ENCODE results near the gene FNDC8.
"Not testable (repeated sequence)": the region's sequence is repeated elsewhere in the genome, so short reads cannot be mapped to it uniquely, and the experiment has no call there.

FNDC8 gene

DNA sequence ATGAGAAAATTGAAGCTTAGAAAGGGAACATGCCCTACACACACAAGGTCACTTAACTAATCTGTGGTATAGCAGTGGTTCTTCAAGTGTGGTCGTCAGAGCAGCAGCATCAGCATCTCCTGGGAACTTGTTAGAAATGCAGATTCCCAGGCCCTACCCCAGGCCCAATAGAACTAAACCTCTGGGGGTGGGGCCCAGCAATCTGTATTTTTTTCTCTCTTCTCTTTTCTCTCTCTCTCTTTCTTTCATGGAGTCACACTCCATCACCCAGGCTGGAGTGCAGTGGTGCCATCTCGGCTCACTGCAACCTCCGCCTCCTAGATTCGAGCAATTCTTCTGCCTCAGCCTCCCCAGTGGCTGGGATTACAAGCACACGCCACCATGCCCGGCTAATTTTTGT, 16.8 kb downstream of the FNDC8 start:
- in situ Hi-C loops (cut with MboI; ENCODE audit: low sequenced_read_pairs), result no loop called here

DNA sequence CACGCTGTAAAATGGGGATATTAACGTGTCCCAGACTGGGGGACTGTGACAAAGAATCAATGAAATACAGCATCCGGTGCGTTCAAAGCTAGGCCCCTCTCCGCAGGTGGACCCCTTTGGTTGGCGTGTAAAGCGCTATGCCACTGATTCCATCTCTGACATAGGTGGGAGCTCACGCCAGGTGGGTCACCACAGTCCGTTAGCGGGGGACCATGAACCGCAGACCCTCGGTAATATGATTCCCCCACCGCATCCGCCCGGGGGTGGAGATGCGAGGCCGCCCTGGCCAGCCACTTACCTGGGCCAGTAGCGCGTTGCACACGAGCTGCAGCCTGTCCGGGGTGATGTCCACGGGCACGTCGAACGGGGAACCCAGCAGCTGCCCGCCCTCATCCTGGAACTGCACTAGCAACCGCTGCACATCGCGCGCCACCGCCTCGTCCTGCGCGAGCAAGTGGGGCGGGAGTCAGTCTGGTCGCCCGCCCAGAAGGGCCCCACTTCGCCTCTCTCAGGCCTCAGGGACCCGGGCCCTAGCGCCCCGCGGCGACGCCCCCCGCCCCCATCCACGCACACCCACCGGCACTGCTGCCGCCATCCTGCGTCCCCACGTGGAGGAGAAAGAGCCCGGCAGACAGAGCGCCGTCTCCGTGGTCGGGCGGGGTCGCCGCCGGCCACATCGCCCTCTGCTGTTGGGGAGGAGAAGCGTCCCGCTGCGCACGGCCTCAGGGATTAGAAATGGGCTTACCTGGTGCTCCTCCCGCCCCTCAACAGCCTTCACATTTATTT, 20.5 kb downstream of the FNDC8 start, which contains the start of gene NLE1:
Gene NLE1, minus strand, starts transcription at position 623 of the 786 bp plus-strand sequence. Its CDS starts 28 bp downstream, at position 595.
- in situ Hi-C loops (cut with MboI; ENCODE audit: low sequenced_read_pairs), result no loop called here

DNA sequence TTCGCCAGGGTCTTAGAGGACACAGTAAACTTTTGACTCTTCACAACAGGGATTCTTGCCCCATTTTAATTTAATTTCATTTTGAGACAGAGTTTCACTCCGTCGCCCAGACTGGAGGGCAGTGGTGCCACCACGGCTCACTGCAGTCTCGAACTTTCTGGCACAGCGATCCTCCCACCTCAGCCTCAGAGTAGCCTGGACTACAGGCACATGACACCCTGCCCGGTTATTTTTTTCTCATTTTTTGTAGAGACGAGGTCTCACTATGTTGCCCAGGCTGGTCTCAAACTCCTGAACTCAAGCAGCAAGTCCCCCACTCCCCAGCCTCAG, 21.0 kb downstream of the FNDC8 start:
- in situ Hi-C loops (cut with MboI; ENCODE audit: low sequenced_read_pairs), result no loop called here

DNA sequence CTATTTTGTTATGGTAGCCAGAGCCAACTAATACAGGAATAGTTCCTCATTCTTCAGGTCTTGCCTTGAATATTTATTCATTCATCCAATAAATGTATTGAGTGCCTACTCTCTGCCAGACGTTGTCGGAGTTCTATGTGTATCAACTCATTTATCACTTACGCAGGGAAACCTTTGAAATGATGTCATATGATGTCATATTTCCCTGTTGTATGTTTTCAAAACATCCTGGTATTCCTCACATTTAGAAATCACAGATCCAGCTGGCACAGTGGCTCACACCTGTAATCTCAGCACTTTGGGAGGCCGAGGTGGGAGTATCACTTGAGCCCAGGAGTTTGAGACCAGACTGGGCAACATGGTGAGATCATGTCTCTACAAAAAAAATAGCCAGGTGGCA, 23.4 kb downstream of the FNDC8 start:
- in situ Hi-C loops (cut with MboI; ENCODE audit: low sequenced_read_pairs), result no loop called here

DNA sequence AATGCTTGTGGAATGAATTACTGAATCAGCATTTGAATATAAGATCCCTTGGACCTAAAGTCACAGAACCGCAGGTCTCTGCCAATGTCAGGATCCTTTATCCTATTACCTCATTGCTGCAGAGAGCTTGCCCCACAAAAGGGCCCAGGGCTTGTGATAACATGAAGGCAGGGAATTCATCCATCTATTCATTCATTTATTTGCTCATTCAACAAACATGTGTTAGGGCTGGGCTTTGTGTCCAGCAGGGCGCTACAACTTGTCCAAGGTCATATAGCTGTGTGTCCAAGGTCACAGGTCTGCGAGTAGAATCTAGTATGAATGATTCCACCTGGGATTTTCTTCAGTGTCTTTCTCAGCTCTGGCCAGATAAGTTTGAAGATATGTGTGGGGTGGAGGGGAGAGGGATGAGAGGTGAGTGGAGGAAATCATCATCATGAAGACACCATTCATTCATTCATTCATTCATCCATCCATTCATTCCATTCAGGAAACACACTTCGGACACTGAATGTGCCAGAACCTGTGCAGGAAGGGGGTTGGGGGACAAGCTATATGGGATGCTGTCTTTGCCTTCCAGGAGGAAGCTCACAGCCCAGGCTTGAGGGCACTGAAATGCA, 24.9 kb downstream of the FNDC8 start:
- in situ Hi-C loops (cut with MboI; ENCODE audit: low sequenced_read_pairs), result no loop called here

DNA sequence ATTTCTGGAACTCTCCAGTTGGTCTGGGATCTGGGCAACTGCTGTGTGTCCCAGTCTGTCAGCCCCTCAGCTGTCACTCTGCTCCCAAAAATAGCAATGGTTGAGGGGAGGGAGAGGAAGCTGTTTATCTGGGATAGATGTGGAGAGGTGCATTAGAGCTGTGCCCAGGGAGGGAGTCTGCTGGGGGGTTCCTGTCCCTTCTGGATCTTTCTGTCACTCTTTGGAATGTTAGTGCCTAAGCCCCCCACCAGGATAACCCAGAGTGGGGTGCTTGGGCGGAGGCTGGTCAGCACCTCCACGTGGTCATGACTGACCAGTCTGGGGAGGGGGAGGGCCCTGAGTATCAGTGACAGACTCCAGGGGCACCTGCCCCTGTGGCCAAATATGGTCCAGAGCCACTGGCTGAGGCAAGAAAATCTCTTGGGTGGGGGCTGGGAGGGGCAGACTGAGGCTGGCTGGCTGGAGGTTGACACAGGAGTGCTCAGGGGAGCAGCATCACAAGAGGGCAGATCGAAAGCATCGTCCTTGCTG, 26.0 kb downstream of the FNDC8 start, which contains the start of gene UNC45B:
Gene UNC45B, plus strand, starts transcription at position 443 of the 531 bp plus-strand sequence. CDS start 447 bp downstream, outside the sequence.
- in situ Hi-C loops (cut with MboI; ENCODE audit: low sequenced_read_pairs), result no loop called here

DNA sequence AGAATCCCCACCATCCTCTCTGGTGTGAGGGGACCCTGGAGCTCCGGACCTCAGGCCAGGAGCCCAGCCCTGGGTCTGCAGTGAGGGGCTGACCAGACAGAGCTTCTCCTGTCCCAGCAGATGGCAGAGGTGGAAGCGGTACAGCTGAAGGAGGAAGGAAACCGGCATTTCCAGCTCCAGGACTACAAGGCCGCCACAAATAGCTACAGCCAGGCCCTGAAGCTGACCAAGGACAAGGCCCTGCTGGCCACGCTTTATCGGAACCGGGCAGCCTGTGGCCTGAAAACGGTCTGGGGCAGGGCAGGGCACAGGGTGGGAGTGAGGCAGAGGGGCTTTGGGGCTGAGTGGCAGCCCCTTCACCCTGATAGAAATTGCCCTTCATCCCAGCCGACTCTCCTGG, 26.7 kb downstream of the FNDC8 start:
- in situ Hi-C loops (cut with MboI; ENCODE audit: low sequenced_read_pairs), result no loop called here

DNA sequence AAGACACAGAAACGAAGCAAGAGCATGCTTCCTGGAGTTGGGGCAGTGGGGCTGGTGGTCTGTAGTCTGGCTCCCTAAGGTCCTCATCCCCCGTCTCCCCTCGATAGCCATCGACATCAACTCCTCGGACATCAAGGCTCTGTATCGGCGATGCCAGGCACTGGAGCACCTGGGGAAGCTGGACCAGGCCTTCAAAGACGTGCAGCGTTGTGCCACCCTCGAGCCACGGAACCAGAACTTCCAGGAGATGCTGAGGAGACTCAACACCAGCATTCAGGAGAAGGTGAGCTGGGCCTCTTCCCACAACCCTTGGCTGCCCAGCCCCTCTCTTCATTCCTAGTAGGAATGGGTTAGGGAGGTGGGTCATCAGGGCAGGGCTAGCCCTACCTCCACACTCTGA, 28.5 kb downstream of the FNDC8 start:
- in situ Hi-C loops (cut with MboI; ENCODE audit: low sequenced_read_pairs), result no loop called here

GRCh38 chr17:35151080-35151479, 29.7 kb downstream of the FNDC8 start:
- in situ Hi-C loops (cut with MboI; ENCODE audit: low sequenced_read_pairs), result not testable (repeated sequence)

DNA sequence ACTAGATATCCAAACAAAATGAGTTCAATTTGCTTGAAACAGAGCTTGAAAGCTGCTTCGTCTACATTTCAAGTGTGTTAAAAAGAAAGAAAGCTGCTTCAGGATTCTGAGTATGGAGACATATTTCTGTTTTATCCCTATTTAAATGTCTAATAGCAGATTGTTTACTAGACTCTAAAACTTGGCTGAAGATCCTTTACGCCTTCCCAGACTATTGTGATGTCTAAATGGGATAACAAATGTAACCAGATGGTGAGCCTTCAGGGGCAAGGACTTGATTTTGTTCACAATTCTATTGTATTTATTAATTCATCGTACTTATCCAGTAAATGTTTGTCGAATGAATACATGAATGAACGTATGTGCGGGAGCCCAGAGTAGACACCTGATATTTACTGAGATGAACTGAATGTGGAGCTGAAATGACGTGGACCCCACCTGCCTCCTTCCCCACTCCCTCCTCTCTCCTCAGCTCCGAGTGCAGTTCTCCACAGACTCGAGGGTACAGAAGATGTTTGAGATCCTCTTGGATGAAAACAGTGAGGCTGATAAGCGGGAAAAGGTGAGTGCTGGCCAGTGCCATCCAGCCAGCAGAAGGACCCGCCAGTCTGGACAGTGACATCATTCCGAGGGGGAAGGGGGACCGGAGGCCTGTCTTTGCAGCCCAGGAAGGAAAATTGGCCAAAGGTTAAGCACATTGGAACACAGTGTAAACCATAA, 31.2 kb downstream of the FNDC8 start:
- in situ Hi-C loops (cut with MboI; ENCODE audit: low sequenced_read_pairs), result no loop called here

GRCh38 chr17:35154196-35155165, 33.1 kb downstream of the FNDC8 start:
- in situ Hi-C loops (cut with MboI; ENCODE audit: low sequenced_read_pairs), result no loop called here

GRCh38 chr17:35155246-35155645, 33.8 kb downstream of the FNDC8 start:
- in situ Hi-C loops (cut with MboI; ENCODE audit: low sequenced_read_pairs), result no loop called here

- in situ Hi-C loops (cut with MboI; ENCODE audit: low sequenced_read_pairs), result loop anchor here (10.0 kb wide), 1 partner anchor 375 kb away; the partner anchor contains the start of gene SLFN12L
Measured at GRCh38 chr17:35159940-35160339, 38.5 kb downstream of the FNDC8 start.

GRCh38 chr17:35160354-35161201, 39.2 kb downstream of the FNDC8 start:
- in situ Hi-C loops (cut with MboI; ENCODE audit: low sequenced_read_pairs), result loop anchor here (10.0 kb wide), 1 partner anchor 374 kb away; the partner anchor contains the start of gene SLFN12L

DNA sequence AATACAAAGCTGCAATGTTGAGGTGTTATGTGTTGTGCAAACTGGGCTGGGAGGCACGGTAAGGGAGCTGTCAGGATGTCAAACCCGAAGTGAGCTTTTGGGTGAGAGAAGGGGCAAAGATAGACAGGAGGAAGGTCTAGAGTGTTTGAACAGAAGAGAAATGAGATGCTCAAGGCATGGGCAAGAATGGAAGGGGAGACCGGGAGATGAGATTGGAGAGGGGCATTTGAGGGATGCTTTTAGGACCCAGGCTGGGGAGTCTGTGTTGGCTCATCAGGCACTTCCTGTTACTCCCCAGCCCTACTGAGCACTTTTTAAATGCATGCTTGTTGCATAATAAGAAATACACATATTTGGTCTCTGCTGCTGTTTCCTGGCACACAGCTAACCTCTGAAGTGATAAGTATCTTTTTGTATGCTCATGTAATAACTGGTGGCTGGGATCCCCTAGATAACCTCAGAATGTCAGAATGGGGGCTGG, 39.9 kb downstream of the FNDC8 start:
- in situ Hi-C loops (cut with MboI; ENCODE audit: low sequenced_read_pairs), result loop anchor here (10.0 kb wide), 1 partner anchor 373 kb away; the partner anchor contains the start of gene SLFN12L

DNA sequence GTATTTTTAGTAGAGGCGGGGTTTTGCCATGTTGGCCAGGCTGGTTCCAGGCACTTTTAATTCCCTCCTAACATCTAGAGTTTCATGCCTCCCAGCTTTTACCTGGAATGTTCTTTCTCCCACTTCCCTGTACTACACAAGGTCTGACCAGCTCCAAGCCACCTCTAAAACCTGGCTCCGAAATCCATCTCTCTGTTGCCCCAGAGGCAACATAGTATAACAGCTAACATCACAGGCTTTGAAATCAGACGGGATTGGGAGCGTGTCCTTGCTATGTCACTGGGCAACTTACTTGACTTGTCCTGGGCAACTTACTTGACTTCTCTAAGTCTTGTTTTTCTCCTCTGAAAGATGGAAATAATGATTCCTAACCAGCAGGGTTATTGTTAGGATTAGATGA, 41.3 kb downstream of the FNDC8 start:
- in situ Hi-C loops (cut with MboI; ENCODE audit: low sequenced_read_pairs), result loop anchor here (10.0 kb wide), 1 partner anchor 372 kb away; the partner anchor contains the start of gene SLFN12L

- in situ Hi-C loops (cut with MboI; ENCODE audit: low sequenced_read_pairs), result loop anchor here (10.0 kb wide), 1 partner anchor 371 kb away; the partner anchor contains the start of gene SLFN12L
Measured at GRCh38 chr17:35163886-35164285, 42.5 kb downstream of the FNDC8 start.

DNA sequence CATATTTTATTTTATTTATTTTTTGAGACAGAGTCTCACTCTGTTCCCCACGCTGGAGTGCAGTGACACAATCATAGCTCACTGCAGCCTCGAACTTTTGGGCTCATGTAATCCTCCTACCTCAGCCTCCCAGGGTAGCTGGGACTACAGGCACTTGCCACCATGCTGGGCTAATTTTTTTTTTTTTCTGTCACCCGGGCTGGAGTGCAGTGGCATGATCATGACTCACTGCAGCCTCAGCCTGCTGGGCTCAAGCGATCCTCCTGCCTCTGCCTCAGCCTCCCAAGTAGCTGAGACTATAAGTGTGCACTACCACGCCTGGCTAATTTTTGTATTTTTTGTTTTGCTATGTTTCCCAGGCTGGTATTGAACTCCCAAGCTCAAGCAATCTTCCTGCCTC, 43.3 kb downstream of the FNDC8 start:
- in situ Hi-C loops (cut with MboI; ENCODE audit: low sequenced_read_pairs), result loop anchor here (10.0 kb wide), 1 partner anchor 370 kb away; the partner anchor contains the start of gene SLFN12L

DNA sequence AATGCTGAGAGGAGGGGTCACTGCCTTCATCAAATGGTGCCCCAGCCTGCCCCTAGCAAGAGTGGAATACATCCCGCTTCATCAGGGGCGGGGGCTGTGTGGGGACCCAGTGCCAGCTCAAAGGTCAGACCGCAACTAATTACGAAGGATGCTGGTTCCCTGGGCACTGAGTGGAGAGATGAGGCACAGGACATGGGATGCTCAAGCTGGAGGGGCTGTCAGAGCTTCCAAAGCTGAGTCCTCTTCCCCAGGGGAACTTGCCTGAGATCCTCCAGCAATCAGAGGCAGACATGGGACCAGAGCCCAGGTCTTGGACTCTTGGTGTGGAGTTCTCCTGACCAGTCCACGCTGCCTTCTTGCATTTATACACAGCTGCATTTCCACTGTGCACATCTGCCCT, 45.1 kb downstream of the FNDC8 start:
- in situ Hi-C loops (cut with MboI; ENCODE audit: low sequenced_read_pairs), result loop anchor here (10.0 kb wide), 1 partner anchor 368 kb away; the partner anchor contains the start of gene SLFN12L

Measured in HL-60/S4 treated with phorbol 12-myristate 13-acetate at 8.2 ng/mL for 4 days and 3 days (cell line).